Ovary (tissue), 9 donors: ENCODE results near the gene MALRD1. TPM values are rescaled to one million over a fixed set of nuclear protein-coding genes. Genes with fewer than 3 reads are reported as not detected.

Experiments used
- DNase-seq, 5 donors: peaks; one replicate each; pipeline ENCODE4 v3.0.0-alpha.2; 2019 to 2020
- H3K27ac ChIP-seq, 2 donors: fragments of 200-600 bp; one replicate each; pipeline versions ENCODE4 v1.5.1 to v1.8.0; 2019 to 2022
- H3K27me3 ChIP-seq: fragments of 200-600 bp; one replicate; pipeline ENCODE4 v1.8.0; 2022
- H3K36me3 ChIP-seq: fragments of 200-600 bp; sonication (generic); one replicate; pipeline ENCODE4 v1.5.1; 2019
- H3K4me1 ChIP-seq: one replicate; pipeline ENCODE4 v1.8.1; 2013; ENCODE audit warnings: mild to moderate bottlenecking, moderate library complexity; ENCODE audit not compliant: insufficient read depth
- H3K4me3 ChIP-seq: fragments of 200-600 bp; sonication (generic); one replicate; pipeline ENCODE4 v1.5.1; 2017
- H3K9me3 ChIP-seq, 2 donors: fragments of 200-600 bp in 1 of 2; sonication (generic) in 1 of 2; one replicate each; pipeline versions ENCODE4 v1.5.1 to v1.8.1; 2013 to 2019; ENCODE audit warnings: mild to moderate bottlenecking in 1 of 2, moderate library complexity in 1 of 2
- CTCF ChIP-seq, 3 donors: fragments of 450-650 bp in 2 of 3; fragments of 200-600 bp in 1 of 3; IDR thresholded peaks; one replicate each; pipeline versions ENCODE4 v1.5.1 to v1.8.0; 2016 to 2022; ENCODE audit warnings: antibody characterized with exemption in 3 of 3, mild to moderate bottlenecking in 1 of 3
- EP300 ChIP-seq: sonication (generic); formaldehyde crosslinking; IDR thresholded peaks from one replicate; pipeline ENCODE4 v1.6.1; 2017; ENCODE audit warnings: antibody characterized with exemption
- POLR2A ChIP-seq: fragments of 450-650 bp; IDR thresholded peaks from one replicate; pipeline ENCODE4 v1.6.1; 2017; ENCODE audit warnings: antibody characterized with exemption, mild to moderate bottlenecking, moderate library complexity
- WGBS, 3 donors: extraction: QIAGEN DNeasy Blood & Tissue Kit in 1 of 3; methylation state at CpG; one replicate each; pipeline versions ENCODE4 v1.1.5 to v1.1.7; 2013 to 2017; 5-methylcytosine and 5-hydroxymethylcytosine counted together
- intact Hi-C, 4 donors: fragments of 100-400 bp; cut with DNase I; formaldehyde crosslinking; loops; one replicate each; pipeline versions ENCODE4 v1.11.0 to v1.15.1; 2022 to 2023
- polyA plus RNA-seq, 2 donors: library from polyadenylated mRNA; stranded (reverse); fragments of 200-250 nt in 1 of 2; fragments of 350-450 nt in 1 of 2; fragmentation: Illumina TruSeq in 1 of 2; extraction: RNeasy Lipid Tissue Mini Kit (QIAGEN cat#74804) in 1 of 2; gene quantifications; one replicate each; pipeline ENCODE4 v1.2.3, GENCODE V29; 2013 to 2014
- total RNA-seq, 7 donors: library from RNA; depleted of rRNA in 2 of 7; stranded (reverse); fragments of >200 nt in 2 of 7; fragmentation: NEBNext Ultra II Directional in 3 of 7; extraction: Animal tissue kit (Norgen Biotek cat#: 25700) in 3 of 7; gene quantifications; one replicate each; pipeline versions ENCODE4 v1.1.0 to v1.2.4, GENCODE V29; 2016 to 2023
- donor health status: DM: no; HTN: no; CAD: no; lungs with moderate emphysema.
- donor health status: DM: no; HTN: no; CAD: no.
- donor health status: Bipolar disorder and iron deficiency.
- donor health status: DM: yes; HTN: yes; CAD: no.
- donor health status: DM: no; HTN: no; CAD: no.
- donor health status: DM: yes; HTN: yes; CAD: no.

MALRD1 gene
- total and polyA plus RNA-seq, 9 donors = 0.56 to 12.1 (median 1.9) TPM

GRCh38 chr10:19033741-19034140, 14.9 kb upstream of the MALRD1 start:
- Histone ChIP-seq H3K36me3 (no peaks in the 10 kb centered on the region), H3K4me1 (no peaks in the 10 kb centered on the region), H3K27me3 (no peaks in the 10 kb centered on the region), H3K27ac (no peak overlapping the region), H3K9me3 (no peaks in the 10 kb centered on the region), H3K4me3 (no peak overlapping the region)
- no peak for DNase-seq
- intact Hi-C loops = no loop called here
- TF ChIP-seq CTCF (IDR thresholded peaks at IDR 0.05) (no peak), POLR2A (no peak), EP300 (no peak)
- 91 to 97% (median 91%) methylated on average over 1 of the region's 1 CpG for WGBS, 3 donors

GRCh38 chr10:19041171-19041570, 7.4 kb upstream of the MALRD1 start:
- Histone ChIP-seq H3K27ac (no peak overlapping the region), H3K4me3 (no peak overlapping the region), H3K9me3 (no peaks in the 10 kb centered on the region), H3K36me3 (no peaks in the 10 kb centered on the region), H3K4me1 (no peaks in the 10 kb centered on the region), H3K27me3 (no peaks in the 10 kb centered on the region)
- intact Hi-C loops = no loop called here
- DNase-seq = no peak
- 32 to 47% (median 42%) methylated on average over 3 of the region's 3 CpGs for WGBS, 3 donors
- TF ChIP-seq EP300 (no peak), POLR2A (no peak), CTCF (IDR thresholded peaks at IDR 0.05) (no peak)

GRCh38 chr10:19043431-19043830, 5.2 kb upstream of the MALRD1 start:
- H3K27ac ChIP-seq = no peak overlapping the region
- H3K36me3 ChIP-seq = no peaks in the 10 kb centered on the region
- no peaks in the 10 kb centered on the region for H3K27me3 ChIP-seq
- no peaks in the 10 kb centered on the region for H3K9me3 ChIP-seq
- DNase-seq = no peak
- intact Hi-C loops = no loop called here
- TF ChIP-seq CTCF (IDR thresholded peaks at IDR 0.05) (no peak), POLR2A (no peak), EP300 (no peak)
- no peak overlapping the region for H3K4me3 ChIP-seq
- 40 to 54% (median 50%) methylated on average over 3 of the region's 3 CpGs for WGBS, 3 donors
- H3K4me1 ChIP-seq = no peaks in the 10 kb centered on the region

- H3K4me1 ChIP-seq = no peaks in the 10 kb centered on the region
- DNase-seq = no peak
- H3K27me3 ChIP-seq = no peaks in the 10 kb centered on the region
- H3K4me3 ChIP-seq = no peak overlapping the region
- no peak overlapping the region for H3K27ac ChIP-seq
- intact Hi-C loops = no loop called here
- TF ChIP-seq POLR2A (no peak), CTCF (IDR thresholded peaks at IDR 0.05) (no peak), EP300 (no peak)
- 56 to 80% (median 61%) methylated on average over 1 of the region's 1 CpG for WGBS, 3 donors
- H3K36me3 ChIP-seq = no peaks in the 10 kb centered on the region
- no peaks in the 10 kb centered on the region for H3K9me3 ChIP-seq
These were observed 1.9 kb upstream of the MALRD1 start for GRCh38 chr10:19046679-19047078.

- DNase-seq = no peak
- intact Hi-C loops = no loop called here
- Histone ChIP-seq H3K4me3 (no peak overlapping the region), H3K27ac (no peak overlapping the region), H3K27me3 (no peaks in the 10 kb centered on the region), H3K9me3 (no peaks in the 10 kb centered on the region), H3K36me3 (no peaks in the 10 kb centered on the region), H3K4me1 (no peaks in the 10 kb centered on the region)
- no peak for TF ChIP-seq CTCF (IDR thresholded peaks at IDR 0.05)
- no peak for TF ChIP-seq EP300
- no peak for TF ChIP-seq POLR2A
- WGBS, 3 donors = 40 to 61% (median 46%) methylated on average over 3 of the region's 3 CpGs
These were observed 290 bp downstream of the MALRD1 start for GRCh38 chr10:19048891-19049290.
